ENCODE data around the gene MXRA7. TPM values are rescaled to one million over a fixed set of nuclear protein-coding genes. Genes with fewer than 3 reads are reported as not detected.
"Not testable (repeated sequence)": the region's sequence is repeated elsewhere in the genome, so short reads cannot be mapped to it uniquely, and the experiment has no call there.

The MXRA7 gene
- total RNA-seq, 1 donor from 2014 or later = 105 TPM

GRCh38 chr17:76702076-76702475, 8.7 kb downstream of the MXRA7 start:
- no peaks in the 10 kb centered on the region for H3K36me3 ChIP-seq
- H3K9me3 ChIP-seq = no peaks in the 10 kb centered on the region
- intact Hi-C loops (cut with DNase I) = no loop called here
- H3K4me1 ChIP-seq = peaks cover 53% of the 10 kb centered on the region
- no peak for DNase-seq
- H3K27me3 ChIP-seq (ENCODE audit: low read depth) = no peaks in the 10 kb centered on the region
- TF ChIP-seq CTCF (IDR thresholded peaks at IDR 0.05) = no peak
- H3K27ac ChIP-seq = peak overlapping the region; percentile 88
- ATAC-seq = no peak
- H3K4me3 ChIP-seq = no peak overlapping the region

- no peaks in the 10 kb centered on the region for H3K9me3 ChIP-seq
- peaks cover 53% of the 10 kb centered on the region for H3K4me1 ChIP-seq
- no peak for TF ChIP-seq CTCF (IDR thresholded peaks at IDR 0.05)
- no peaks in the 10 kb centered on the region for H3K27me3 ChIP-seq (ENCODE audit: low read depth)
- peak in 1 of 2 donors; percentile 5 for ATAC-seq
- H3K36me3 ChIP-seq = no peaks in the 10 kb centered on the region
- H3K27ac ChIP-seq = peak overlapping the region; percentile 88
- peak overlapping the region; percentile 28 for H3K4me3 ChIP-seq
- no peak for DNase-seq
- intact Hi-C loops (cut with DNase I) = no loop called here
Measured at GRCh38 chr17:76701471-76701967, 9.2 kb downstream of the MXRA7 start.

- Histone ChIP-seq H3K36me3 (no peaks in the 10 kb centered on the region), H3K4me1 (peaks cover 59% of the 10 kb centered on the region), H3K27ac (peak overlapping the region; percentile 88), H3K27me3 (ENCODE audit: low read depth) (no peaks in the 10 kb centered on the region), H3K9me3 (no peaks in the 10 kb centered on the region), H3K4me3 (peak overlapping the region; percentile 28)
- intact Hi-C loops (cut with DNase I) = no loop called here
- TF ChIP-seq CTCF (IDR thresholded peaks at IDR 0.05) = no peak
- DNase-seq (no peak), ATAC-seq (peak; percentile 63 to 76)
Measured at GRCh38 chr17:76700617-76701470, 9.9 kb downstream of the MXRA7 start.

- no peaks in the 10 kb centered on the region for H3K27me3 ChIP-seq (ENCODE audit: low read depth)
- no peak for DNase-seq
- no peak for TF ChIP-seq CTCF (IDR thresholded peaks at IDR 0.05)
- peak overlapping the region; percentile 88 for H3K27ac ChIP-seq
- peaks cover 60% of the 10 kb centered on the region for H3K4me1 ChIP-seq
- peak; percentile 13 to 15 for ATAC-seq
- H3K9me3 ChIP-seq = no peaks in the 10 kb centered on the region
- H3K36me3 ChIP-seq = no peaks in the 10 kb centered on the region
- intact Hi-C loops (cut with DNase I) = no loop called here
- H3K4me3 ChIP-seq = peak overlapping the region; percentile 28
Measured at GRCh38 chr17:76700270-76700616, 10.5 kb downstream of the MXRA7 start.

GRCh38 chr17:76698466-76698977, 12.2 kb downstream of the MXRA7 start:
- intact Hi-C loops (cut with DNase I); H3K27me3 ChIP-seq (ENCODE audit: low read depth); H3K36me3 ChIP-seq; DNase-seq; H3K4me3 ChIP-seq; ATAC-seq; H3K9me3 ChIP-seq: not testable (repeated sequence)
- Histone ChIP-seq H3K27ac (peak overlapping the region; percentile 76), H3K4me1 (peaks cover 68% of the 10 kb centered on the region)

Measured in lower lobe of right lung (tissue), 2 donors.